GM12892 (cell line): Measurements from ENCODE around the gene TANC2.

Source experiments
- POLR2A ChIP-seq: IDR thresholded peaks from 2 replicates; pipeline ENCODE4 v1.6.1; 2011; ENCODE audit warnings: low read depth, low read length, control low read depth
- POLR2AphosphoS5 ChIP-seq: IDR thresholded peaks from 2 replicates; pipeline ENCODE4 v1.6.1; 2011; ENCODE audit warnings: low read depth, low read length, control low read depth
- TAF1 ChIP-seq: IDR thresholded peaks from 2 replicates; pipeline ENCODE4 v1.6.1; 2011; ENCODE audit warnings: low read depth, mild to moderate bottlenecking, control low read depth, low read length, borderline replicate concordance

GRCh38 chr17:62937606-62938005 is 28.4 kb upstream of the TANC2 start:
- TF ChIP-seq POLR2A = no peak
- no peak for TF ChIP-seq POLR2AphosphoS5
- no peak for TF ChIP-seq TAF1
